Sigmoid colon (tissue), 3 donors: ENCODE results near the gene PSENEN.

Experiments used
- CTCF ChIP-seq, 4 experiments: fragments of 450-650 bp in 3 of 4; fragments of 200-600 bp in 1 of 4; IDR thresholded peaks; one replicate each; pipeline ENCODE4 v1.5.1; 2016 to 2019; ENCODE audit warnings: antibody characterized with exemption in 4 of 4, mild to moderate bottlenecking in 3 of 4, moderate library complexity in 2 of 4
- POLR2A ChIP-seq, 2 donors: fragments of 450-650 bp; IDR thresholded peaks; one replicate each; pipeline ENCODE4 v1.6.1; 2016; ENCODE audit warnings: antibody characterized with exemption in 2 of 2, mild to moderate bottlenecking in 2 of 2, moderate library complexity in 2 of 2

DNA sequence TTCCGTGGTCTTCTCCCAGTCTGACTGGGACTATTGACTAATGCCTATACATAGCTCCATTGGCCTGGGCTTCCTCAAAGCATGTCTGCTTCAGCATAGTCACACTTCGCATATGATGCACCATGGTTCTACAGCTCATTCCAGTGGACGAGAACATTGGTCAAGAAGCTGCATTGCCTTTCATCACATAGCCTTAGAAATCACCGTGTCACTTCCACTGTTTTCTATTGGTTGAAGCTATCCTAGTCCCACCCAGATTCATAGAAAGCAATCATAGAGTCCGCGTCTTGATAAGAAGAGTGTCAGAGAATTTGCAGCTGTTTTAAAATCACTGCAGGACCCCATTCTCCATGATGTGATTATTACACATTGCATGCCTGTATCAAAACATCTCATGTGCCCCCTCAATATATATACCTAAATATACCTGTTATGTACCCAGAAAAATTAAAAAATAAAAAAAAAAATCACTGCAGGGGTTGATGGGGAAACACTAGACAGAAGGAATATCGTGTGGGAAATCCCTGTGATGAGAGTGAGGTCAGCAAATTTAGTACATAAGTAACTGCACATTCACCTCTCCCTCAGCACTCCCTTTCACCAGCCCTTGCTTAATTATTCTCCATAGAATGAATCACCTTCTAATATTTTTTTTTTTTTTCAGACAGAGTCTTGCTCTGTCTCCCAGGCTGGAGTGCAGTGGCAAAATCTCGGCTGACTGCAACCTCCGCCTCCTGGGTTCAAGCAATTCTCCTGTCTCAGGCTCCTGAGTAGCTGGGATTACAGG is 27.8 kb downstream of the PSENEN start:
- TF ChIP-seq CTCF (IDR thresholded peaks at IDR 0.05) (no peak), POLR2A (IDR thresholded peaks at IDR 0.05) (no peak)
